Stimulated activated CD4-positive, alpha-beta T cell treated with anti-CD3 and anti-CD28 coated beads, Interleukin-4, amount 100 ng/mL, for 48 hours (primary cell): Measurements from ENCODE around the gene ARHGAP11A.
"Not testable (repeated sequence)": the region's sequence is repeated elsewhere in the genome, so short reads cannot be mapped to it uniquely, and the experiment has no call there.

Experiments
- DNase-seq, 2 donors: peaks; one replicate each; pipeline ENCODE4 v3.0.0-alpha.2; 2020; ENCODE audit warnings: low read depth in 2 of 2

Gene ARHGAP11A, protein sequence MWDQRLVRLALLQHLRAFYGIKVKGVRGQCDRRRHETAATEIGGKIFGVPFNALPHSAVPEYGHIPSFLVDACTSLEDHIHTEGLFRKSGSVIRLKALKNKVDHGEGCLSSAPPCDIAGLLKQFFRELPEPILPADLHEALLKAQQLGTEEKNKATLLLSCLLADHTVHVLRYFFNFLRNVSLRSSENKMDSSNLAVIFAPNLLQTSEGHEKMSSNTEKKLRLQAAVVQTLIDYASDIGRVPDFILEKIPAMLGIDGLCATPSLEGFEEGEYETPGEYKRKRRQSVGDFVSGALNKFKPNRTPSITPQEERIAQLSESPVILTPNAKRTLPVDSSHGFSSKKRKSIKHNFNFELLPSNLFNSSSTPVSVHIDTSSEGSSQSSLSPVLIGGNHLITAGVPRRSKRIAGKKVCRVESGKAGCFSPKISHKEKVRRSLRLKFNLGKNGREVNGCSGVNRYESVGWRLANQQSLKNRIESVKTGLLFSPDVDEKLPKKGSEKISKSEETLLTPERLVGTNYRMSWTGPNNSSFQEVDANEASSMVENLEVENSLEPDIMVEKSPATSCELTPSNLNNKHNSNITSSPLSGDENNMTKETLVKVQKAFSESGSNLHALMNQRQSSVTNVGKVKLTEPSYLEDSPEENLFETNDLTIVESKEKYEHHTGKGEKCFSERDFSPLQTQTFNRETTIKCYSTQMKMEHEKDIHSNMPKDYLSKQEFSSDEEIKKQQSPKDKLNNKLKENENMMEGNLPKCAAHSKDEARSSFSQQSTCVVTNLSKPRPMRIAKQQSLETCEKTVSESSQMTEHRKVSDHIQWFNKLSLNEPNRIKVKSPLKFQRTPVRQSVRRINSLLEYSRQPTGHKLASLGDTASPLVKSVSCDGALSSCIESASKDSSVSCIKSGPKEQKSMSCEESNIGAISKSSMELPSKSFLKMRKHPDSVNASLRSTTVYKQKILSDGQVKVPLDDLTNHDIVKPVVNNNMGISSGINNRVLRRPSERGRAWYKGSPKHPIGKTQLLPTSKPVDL

DNA sequence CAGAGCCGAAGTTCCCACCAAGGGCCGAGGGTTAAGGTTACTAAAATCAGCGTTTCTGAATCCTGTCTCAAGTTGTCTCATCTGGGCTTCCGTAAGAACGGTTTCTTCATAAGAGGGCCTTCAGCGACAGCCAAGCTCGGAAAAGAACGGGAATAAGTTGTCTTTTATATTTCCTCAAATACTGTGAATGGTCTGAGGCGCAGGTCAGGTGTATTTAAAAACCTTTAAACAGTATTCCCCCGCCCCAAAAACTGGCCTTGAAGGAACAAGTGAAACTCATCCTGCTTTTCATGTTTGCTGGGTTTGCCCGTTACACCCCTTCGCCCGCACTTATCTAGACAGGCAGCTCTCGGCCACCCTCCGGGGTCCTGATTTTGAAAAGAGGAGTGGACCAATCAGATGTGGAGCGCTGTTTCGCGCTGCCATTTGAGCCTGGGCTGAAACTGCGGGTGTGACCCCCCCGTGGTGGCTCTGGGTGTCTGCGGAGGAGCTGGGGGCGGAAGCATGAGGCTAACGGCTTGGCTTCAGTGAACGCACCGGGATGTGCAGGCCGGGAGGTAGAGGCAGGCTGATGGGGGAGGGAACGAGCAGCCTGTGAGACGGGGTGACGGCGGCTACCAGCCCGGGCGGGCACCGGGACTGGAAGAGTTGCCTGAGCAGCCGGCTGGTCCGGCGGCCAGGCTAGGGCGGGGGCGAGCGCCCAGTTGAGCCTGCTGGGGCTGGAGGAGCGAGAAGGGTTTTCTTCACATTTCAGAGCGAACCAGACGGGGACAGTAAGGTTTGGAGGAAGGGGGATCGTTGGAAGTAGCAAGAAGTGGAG, at the start of gene ARHGAP11A:
ARHGAP11A (plus strand) TSS at position 454 of the 820 bp plus-strand sequence. CDS start 708 bp downstream, outside the sequence.
- peak; percentile 75 to 81 for DNase-seq

DNA sequence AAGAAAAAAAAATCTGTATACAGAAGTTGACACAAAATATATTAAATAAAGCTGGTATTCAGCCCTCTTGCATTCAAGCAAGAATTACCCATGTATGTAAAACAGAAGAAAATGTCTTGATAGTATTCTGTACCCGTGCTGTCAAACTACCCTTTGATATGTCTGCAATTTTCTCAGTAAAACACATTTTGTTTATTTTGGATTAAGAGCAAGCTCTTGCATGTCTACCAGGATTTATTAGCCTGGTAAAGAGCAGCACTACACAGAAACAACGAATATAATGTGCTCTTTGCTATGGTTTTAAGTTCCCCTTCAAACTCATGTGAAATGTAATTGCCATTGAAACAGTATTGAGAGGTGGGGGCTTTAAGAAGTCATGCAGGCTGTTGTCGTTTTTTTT, 46.3 kb upstream of the ARHGAP11A start:
- DNase-seq: not testable (repeated sequence)

GRCh38 chr15:32578482-32578881, 36.8 kb upstream of the ARHGAP11A start:
- DNase-seq: not testable (repeated sequence)

DNA sequence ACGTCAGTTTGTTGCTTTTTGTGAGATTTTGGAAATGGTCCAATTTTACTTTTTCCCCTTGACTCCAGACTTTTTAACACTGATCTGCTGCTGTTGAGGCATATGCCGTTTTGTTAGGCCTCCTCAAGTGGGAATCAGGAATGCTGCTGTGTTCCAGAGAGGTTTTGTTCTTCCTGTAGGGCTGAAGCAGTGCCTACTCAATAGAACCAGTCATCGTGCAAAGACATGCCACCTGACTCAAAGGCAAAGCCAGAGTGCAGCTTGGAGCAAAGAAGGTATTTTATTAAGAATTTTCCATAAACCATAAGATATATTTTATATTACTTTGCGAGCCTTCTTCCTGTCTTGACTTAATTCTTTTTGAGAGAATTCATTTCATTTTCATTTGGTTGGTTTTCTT, 29.5 kb upstream of the ARHGAP11A start:
- DNase-seq: not testable (repeated sequence)

DNA sequence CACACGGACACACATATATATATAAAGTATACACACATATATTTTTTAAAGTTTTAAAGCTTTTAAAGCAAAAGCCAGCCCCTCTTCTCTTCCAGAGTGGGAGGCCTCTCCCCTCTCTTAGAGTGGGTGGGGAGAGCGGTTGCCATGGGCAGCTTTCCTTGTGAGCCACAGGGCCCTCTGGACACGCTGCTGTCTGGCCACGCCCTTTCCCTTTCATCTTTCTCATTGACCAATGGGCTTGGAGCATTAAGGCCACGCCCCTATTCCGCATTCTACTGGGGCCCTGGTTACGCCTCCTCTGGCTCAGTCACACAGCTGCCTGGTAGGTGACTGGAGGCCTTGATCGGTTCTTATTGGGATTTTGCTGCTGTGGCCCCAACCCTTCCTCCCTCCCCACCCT, 22.2 kb upstream of the ARHGAP11A start, which contains the start of gene GOLGA8N:
GOLGA8N (plus strand) TSS at position 306 of the 400 bp plus-strand sequence.
- not testable (repeated sequence) for DNase-seq

GRCh38 chr15:32609518-32609917, 5.8 kb upstream of the ARHGAP11A start:
- not testable (repeated sequence) for DNase-seq

GRCh38 chr15:32610719-32611118, 4.6 kb upstream of the ARHGAP11A start:
- DNase-seq: not testable (repeated sequence)

- not testable (repeated sequence) for DNase-seq
These were observed 623 bp upstream of the ARHGAP11A start for GRCh38 chr15:32614712-32615050.

GRCh38 chr15:32615871-32616426, 645 bp downstream of the ARHGAP11A start:
- DNase-seq: not testable (repeated sequence)

DNA sequence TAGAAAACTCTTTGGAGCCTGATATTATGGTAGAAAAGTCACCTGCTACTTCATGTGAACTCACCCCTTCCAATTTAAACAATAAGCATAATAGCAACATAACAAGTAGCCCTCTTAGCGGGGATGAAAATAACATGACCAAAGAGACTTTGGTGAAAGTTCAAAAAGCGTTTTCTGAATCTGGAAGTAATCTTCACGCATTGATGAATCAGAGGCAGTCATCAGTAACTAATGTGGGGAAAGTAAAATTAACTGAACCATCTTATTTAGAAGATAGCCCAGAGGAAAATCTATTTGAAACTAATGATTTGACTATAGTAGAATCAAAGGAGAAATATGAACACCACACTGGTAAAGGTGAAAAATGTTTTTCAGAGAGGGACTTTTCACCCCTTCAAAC, 21.1 kb downstream of the ARHGAP11A start:
- no peak for DNase-seq

GRCh38 chr15:32636908-32637567, 21.7 kb downstream of the ARHGAP11A start:
- no peak for DNase-seq

DNA sequence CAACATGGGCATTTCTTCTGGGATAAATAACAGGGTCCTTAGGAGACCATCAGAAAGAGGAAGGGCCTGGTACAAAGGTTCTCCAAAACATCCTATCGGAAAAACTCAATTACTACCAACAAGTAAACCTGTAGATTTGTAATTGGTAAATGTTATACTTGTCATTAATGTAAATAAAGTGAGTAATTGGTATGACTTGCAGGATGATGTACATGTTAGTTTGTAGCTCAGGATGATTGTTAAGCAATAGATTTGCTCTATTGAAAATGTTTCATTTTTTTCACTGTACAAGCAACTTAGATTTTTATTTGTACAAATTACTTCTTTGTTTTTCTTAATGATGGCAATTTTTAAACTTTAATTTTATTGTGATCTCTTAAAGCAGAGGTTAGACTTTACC, 22.4 kb downstream of the ARHGAP11A start:
- no peak for DNase-seq

- DNase-seq: no peak
These were observed 26.3 kb downstream of the ARHGAP11A start, which contains the start of gene SCG5 for GRCh38 chr15:32641517-32642059. TSS of gene SCG5 (plus strand) at chr15:32641710. CDS start at chr15:32643593, 1,883 bp downstream.

GRCh38 chr15:32642667-32643435, 27.5 kb downstream of the ARHGAP11A start:
- DNase-seq: no peak

- no peak for DNase-seq
These were observed 28.7 kb downstream of the ARHGAP11A start for GRCh38 chr15:32643907-32644445.

- no peak for DNase-seq
These were observed 31.0 kb downstream of the ARHGAP11A start for GRCh38 chr15:32646291-32646690.

GRCh38 chr15:32649342-32649741, 34.0 kb downstream of the ARHGAP11A start:
- DNase-seq: no peak

GRCh38 chr15:32651229-32651837, 36.0 kb downstream of the ARHGAP11A start:
- peak; percentile 13 to 24 for DNase-seq

DNA sequence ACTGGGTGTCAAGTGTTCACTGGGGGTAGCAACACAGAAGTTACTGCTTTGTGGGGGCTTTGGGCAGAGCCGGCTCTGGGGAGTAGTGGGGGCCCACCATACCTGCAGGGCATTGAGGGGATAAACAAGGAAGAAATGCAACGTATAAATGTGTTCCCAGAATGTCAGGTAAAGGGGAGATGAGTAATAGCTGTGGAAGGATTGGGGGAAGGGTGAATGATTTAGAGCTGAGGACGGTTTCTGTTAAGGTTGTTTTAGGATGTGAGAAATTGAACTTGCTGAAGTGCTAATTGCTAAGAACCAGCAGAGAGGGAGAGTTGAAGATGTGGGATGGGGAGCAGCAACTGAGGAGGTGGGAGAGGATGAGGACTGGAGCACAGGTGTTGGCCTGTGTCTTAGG, 36.9 kb downstream of the ARHGAP11A start:
- no peak for DNase-seq
